ENCODE measurements around the gene SLC2A5.
A peak's percentile ranks its signal among the peaks of the same experiment; 100 is the strongest.
"Not testable (repeated sequence)": the region's sequence is repeated elsewhere in the genome, so short reads cannot be mapped to it uniquely, and the experiment has no call there.

The SLC2A5 gene

DNA sequence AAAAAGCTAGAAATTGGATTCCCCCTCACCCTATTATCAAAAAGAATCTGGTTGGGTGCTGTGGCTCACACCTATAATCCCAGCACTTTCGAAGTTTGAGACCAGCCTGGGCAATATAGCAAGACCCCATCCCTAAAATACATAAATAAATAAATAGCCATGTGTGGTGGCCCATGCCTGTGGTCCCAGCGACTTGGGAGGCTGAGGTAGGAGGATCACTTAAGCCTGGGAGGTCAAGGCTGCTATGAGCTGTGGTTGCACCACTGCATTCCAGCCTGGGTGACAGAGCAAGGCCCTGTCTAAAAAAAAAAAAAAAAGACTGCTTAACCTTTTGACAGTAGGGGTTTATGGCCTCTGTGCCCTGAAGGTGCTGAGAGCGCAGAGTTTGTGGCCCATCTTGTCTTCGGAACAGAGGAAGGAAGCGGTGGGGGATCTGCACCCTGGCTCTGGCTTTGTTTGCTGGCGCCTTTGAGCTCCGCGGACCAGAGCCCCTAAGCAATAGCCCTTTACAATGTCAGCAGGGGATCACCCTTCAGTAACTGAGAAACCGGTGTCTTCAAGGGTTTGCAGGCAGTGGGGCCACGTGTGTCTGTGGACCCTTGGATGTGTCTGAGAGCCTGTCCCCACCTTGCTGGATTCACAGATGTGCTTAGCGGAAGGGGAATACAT is 65.3 kb downstream of the SLC2A5 start:
- no peak for DNase-seq

DNA sequence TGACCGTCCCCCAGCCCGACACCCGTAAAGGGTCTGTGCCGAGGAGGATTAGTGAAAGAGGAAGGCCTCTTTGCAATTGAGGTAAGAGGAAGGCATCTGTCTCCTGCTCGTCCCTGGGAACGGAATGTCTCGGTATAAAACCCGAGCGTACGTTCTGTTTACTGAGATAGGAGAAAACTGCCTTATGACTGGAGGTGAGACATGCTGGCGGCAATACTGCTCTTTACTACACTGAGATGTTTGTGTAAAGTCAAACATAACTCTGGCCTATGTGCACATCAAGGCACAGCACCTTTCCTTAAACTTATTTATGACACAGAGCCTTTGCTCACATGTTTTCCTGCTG is 67.2 kb downstream of the SLC2A5 start:
- not testable (repeated sequence) for DNase-seq

- not testable (repeated sequence) for DNase-seq
These were observed 67.8 kb downstream of the SLC2A5 start for GRCh38 chr1:9001534-9002214.

DNA sequence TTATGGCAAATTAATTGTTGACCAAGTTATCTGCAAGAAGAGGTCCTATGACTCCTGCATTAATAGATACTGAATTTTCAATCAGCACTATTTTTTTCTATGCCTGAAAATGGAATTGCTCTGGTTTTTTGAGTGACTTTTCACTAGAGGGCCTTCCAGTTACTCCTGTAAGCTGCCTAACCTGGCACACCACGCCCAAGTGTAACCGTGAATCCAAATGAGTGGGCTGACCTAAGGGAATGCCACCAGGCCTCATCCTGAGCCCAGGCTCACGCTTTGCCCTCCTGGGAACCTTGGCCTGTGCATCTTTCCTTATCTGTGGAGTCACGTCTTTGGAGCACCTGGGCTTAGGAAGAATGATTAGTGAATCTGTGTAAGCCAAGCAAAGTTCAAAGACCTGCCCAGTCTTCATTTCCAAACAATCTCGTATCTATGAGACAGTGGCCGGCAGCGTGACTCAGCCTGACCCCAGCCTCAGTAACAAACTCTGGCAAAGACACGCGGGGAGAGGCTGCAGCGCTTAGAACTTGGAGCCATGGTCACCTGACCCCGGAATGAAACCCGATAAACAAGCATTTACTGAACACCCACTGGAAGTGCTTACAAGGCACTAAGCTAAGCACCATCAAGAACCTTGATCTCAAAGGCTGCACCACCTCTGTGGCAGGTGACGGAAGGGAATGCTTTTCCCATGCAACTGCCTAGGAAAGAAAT is 75.3 kb downstream of the SLC2A5 start:
- not testable (repeated sequence) for DNase-seq

GRCh38 chr1:8992936-8993687 is 76.3 kb downstream of the SLC2A5 start:
- DNase-seq: no peak

GRCh38 chr1:8989821-8990220 is 79.6 kb downstream of the SLC2A5 start:
- no peak for DNase-seq

GRCh38 chr1:8989061-8989460 is 80.4 kb downstream of the SLC2A5 start:
- DNase-seq: no peak

DNA sequence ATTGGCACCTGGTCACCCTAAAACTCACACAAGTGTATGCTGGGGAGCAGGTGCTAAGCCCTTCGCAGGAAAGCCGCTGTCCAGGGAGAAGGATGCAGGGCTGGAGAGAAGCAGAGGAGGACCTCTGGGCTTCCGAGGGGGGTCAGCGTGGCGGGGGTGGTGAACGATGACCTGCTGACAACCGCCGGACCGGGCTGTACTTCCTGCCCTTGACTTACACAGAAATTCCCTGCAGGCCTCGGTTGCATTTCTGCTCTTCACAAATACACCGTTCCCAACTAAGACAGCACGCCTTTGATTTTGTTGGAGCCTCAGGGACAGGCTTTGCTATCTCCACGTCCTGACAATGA is 80.8 kb downstream of the SLC2A5 start:
- DNase-seq: no peak

DNA sequence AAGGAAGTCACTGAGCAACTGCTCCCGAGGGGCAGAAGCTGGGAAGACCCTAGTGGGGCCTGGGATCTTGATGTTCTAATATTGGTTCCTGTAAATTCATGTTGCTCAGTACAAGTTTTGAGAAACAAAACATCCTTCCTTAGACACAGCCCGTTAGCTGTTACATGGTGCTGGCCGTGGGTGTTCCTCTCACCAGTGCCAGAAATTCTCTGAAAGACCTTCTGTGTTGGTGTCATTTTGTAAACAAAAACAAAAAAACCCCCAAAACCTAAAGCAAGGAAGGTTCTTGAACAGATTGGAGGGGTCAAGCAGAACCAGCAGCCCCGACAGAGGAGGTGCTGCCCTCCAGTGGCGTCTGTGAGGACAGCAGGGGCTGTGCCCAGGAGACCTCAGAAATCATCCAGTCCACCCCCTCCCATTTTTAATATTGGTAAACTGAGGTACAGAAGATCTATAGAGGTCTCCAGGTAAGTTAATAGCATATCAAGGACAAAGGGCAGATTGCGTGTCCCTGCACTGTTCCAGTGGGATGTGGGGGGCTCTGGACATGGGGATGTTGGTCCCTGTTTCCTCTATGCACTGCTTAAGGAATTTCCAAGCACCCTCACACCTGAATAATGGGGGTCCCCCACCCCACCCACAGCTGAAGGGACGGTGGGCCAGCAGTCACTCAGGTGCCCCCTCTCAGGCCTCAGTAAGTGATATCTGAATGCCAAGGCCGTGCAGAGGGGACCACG is 81.4 kb downstream of the SLC2A5 start:
- peak; percentile 73 for DNase-seq

- no peak for DNase-seq
These were observed 82.6 kb downstream of the SLC2A5 start for GRCh38 chr1:8986814-8987190.

DNA sequence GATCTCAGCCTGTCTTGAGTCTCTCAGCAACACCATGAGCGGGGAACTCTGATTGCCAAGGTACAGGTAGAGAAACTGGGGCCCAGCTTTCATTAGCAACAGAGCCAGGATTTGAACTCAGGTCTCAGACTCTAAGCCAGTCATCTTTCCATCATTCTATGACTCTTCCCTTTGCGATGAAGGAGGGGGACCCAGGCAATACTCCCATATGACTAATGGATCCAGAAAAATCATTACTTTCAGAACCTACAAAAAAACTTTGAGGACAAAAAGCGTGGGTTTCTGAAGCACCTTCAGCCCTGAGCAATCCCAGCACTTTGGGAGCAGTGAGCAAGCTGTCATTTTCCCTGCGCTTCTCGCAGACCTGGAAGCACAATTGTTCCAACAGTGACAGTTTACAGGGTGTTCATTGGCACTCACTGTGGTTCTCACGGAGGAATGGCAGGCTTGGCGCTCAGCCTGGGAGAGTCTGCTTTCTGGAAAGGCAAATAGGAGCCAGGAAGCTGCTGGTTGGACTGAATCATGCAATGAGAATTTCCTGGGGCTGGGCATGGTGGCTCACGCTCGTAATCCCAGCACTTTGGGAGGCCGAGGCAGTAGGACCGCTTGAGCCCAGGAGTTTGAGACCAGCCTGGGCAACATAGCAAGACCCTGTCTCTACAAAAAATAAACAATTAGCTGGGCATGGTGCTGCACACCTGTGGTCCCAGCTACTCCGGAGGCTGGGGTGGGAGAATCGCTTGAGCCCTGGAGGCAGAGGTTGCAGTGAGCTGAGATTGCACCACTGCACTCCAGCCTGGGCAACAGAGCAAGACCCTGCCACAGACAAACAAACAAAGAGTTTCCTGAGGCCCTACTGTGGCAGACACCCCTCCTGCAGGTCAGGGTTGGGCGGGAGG is 83.3 kb downstream of the SLC2A5 start:
- DNase-seq: no peak

All from stimulated activated CD4-positive, alpha-beta T cell treated with anti-CD3 and anti-CD28 coated beads, Interleukin-4, amount 100 ng/mL, for 24 hours (primary cell).